Neuronal stem cell (in vitro differentiated cells): Measurements from ENCODE around the gene RMND5B.

Experiments used
- DNase-seq: peaks from one replicate; pipeline ENCODE4 v3.0.0-alpha.2; 2013; ENCODE audit warnings: low spot score
- H2AFZ ChIP-seq: one replicate; pipeline ENCODE4 v1.6.1; 2013; ENCODE audit warnings: mild to moderate bottlenecking, low read length, inconsistent platforms
- H2AK5ac ChIP-seq: 2 replicates; pipeline ENCODE4 v1.6.1; 2013; ENCODE audit warnings: low read depth, mild to moderate bottlenecking, inconsistent platforms, low read length, moderate library complexity, mixed read lengths
- H2BK120ac ChIP-seq: 2 replicates; pipeline ENCODE4 v1.6.1; 2013; ENCODE audit warnings: low read depth, mild to moderate bottlenecking, inconsistent platforms, low read length, moderate library complexity, mixed read lengths
- H2BK12ac ChIP-seq: one replicate; pipeline ENCODE4 v1.6.1; 2013; ENCODE audit warnings: low read length, inconsistent platforms
- H2BK15ac ChIP-seq: 2 replicates; pipeline ENCODE4 v1.6.1; 2013; ENCODE audit warnings: mild to moderate bottlenecking, low read length, inconsistent platforms, mixed read lengths
- H2BK5ac ChIP-seq: one replicate; pipeline ENCODE4 v1.6.1; 2013; ENCODE audit warnings: inconsistent platforms, mild to moderate bottlenecking, low read length, moderate library complexity
- H3K14ac ChIP-seq: one replicate; pipeline ENCODE4 v1.6.1; 2013; ENCODE audit warnings: low read length, inconsistent platforms
- H3K18ac ChIP-seq: 2 replicates; pipeline ENCODE4 v1.6.1; 2013; ENCODE audit warnings: low read length, inconsistent platforms
- H3K23ac ChIP-seq: 2 replicates; pipeline ENCODE4 v1.6.1; 2013; ENCODE audit warnings: low read depth, mild to moderate bottlenecking, mixed read lengths, low read length, inconsistent platforms; ENCODE audit not compliant: poor library complexity
- H3K27ac ChIP-seq: replicated peaks from 3 replicates; pipeline ENCODE4 v1.5.1; 2013; ENCODE audit warnings: low read length, inconsistent platforms
- H3K27me3 ChIP-seq, 3 experiments: 2 replicates each; pipeline ENCODE4 v1.6.1; 2013; ENCODE audit warnings: low read length in 3 of 3, mild to moderate bottlenecking in 2 of 3, inconsistent platforms in 1 of 3, low read depth in 1 of 3, mixed read lengths in 1 of 3, moderate library complexity in 1 of 3; ENCODE audit not compliant: control insufficient read depth in 3 of 3, insufficient read depth in 3 of 3
- H3K36me3 ChIP-seq, 2 donors: replicated peaks in 1 of 2; 2 replicates each; pipeline ENCODE4 v1.6.1; 2013; ENCODE audit warnings: low read length in 2 of 2; ENCODE audit not compliant: control insufficient read depth in 2 of 2, insufficient read depth in 2 of 2
- H3K4ac ChIP-seq: 2 replicates; pipeline ENCODE4 v1.6.1; 2013; ENCODE audit warnings: inconsistent platforms, mild to moderate bottlenecking, low read length, moderate library complexity
- H3K4me1 ChIP-seq, 2 donors: 1 replicate in 1 of 2; 2 replicates in 1 of 2; pipeline ENCODE4 v1.6.1; 2013; ENCODE audit warnings: low read length in 2 of 2, low read depth in 1 of 2; ENCODE audit not compliant: control insufficient read depth in 2 of 2, insufficient read depth in 1 of 2
- H3K4me2 ChIP-seq: one replicate; pipeline ENCODE4 v1.6.1; 2013; ENCODE audit warnings: mild to moderate bottlenecking, low read length, inconsistent platforms; ENCODE audit not compliant: insufficient read depth, poor library complexity, severe bottlenecking
- H3K4me3 ChIP-seq, 2 donors: 2 replicates each; pipeline ENCODE4 v1.5.1; 2013; ENCODE audit warnings: low read length in 2 of 2, mild to moderate bottlenecking in 2 of 2, inconsistent platforms in 1 of 2, moderate library complexity in 1 of 2
- H3K79me1 ChIP-seq: one replicate; pipeline ENCODE4 v1.6.1; 2013; ENCODE audit warnings: low read depth, mild to moderate bottlenecking, inconsistent platforms, low read length, moderate library complexity
- H3K9ac ChIP-seq: one replicate; pipeline ENCODE4 v1.6.1; 2013; ENCODE audit warnings: mild to moderate bottlenecking, low read depth, low read length, inconsistent platforms; ENCODE audit not compliant: poor library complexity
- H3K9me3 ChIP-seq, 2 donors: replicated peaks in 1 of 2; 2 replicates each; pipeline versions ENCODE3 to v1.6.1; 2013; ENCODE audit warnings: low read length in 2 of 2, mild to moderate bottlenecking in 2 of 2, inconsistent platforms in 1 of 2, low read depth in 1 of 2, mixed read lengths in 1 of 2, moderate library complexity in 1 of 2; ENCODE audit not compliant: control insufficient read depth in 2 of 2, insufficient read depth in 1 of 2
- H4K8ac ChIP-seq: one replicate; pipeline ENCODE4 v1.6.1; 2013; ENCODE audit warnings: low read depth, mild to moderate bottlenecking, inconsistent platforms, low read length, moderate library complexity
- H4K91ac ChIP-seq: one replicate; pipeline ENCODE4 v1.6.1; 2013; ENCODE audit warnings: low read length, low read depth, mild to moderate bottlenecking, inconsistent platforms; ENCODE audit not compliant: poor library complexity
- WGBS, 2 donors: extraction: QIAGEN DNeasy Blood & Tissue Kit; methylation state at CpG; one replicate each; pipeline ENCODE4 v1.1.7; 2013; ENCODE audit warnings: missing lambda C conversion rate in 2 of 2, mixed read lengths in 1 of 2; ENCODE audit not compliant: insufficient read length in 2 of 2, insufficient replicate concordance in 1 of 2; ENCODE audit errors: extremely low coverage in 2 of 2; 5-methylcytosine and 5-hydroxymethylcytosine counted together

RMND5B gene

DNA sequence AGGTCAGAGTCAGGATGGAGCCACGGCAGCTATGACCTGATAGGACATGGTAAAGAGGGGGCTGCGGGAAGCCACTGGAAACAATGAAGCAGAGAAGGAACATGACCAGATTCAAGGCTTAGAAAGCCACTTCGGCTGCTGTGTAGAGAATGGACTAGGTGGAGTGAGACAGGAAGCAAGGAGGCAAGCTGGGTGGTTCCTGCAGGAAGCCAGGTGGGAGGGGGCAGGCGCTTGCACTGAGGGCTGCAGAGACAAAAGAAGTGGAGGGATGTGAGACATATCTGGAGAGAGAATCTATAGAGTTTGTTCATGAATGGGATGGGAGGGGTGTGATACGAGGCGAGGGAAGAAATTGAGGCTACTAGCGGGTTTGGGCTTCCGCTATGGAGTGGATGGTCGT is 36.5 kb upstream of the RMND5B start:
- peaks cover 0 to 2% of the 10 kb centered on the region in 2 donors for H3K9me3 ChIP-seq
- WGBS, 2 donors: 100% methylated on average over 2 of the region's 9 CpGs; no CpG with 5 or more reads in 1 of the 2 donors
- H2AFZ ChIP-seq: no peak overlapping the region
- H3K27me3 ChIP-seq: no peaks in the 10 kb centered on the region
- no peak overlapping the region for H3K4me2 ChIP-seq
- peak overlapping the region; percentile 58 for H3K14ac ChIP-seq
- no peak overlapping the region for H2BK12ac ChIP-seq
- no peak overlapping the region for H4K8ac ChIP-seq
- H3K4me3 ChIP-seq: no peak overlapping the region
- H3K27ac ChIP-seq: no peak overlapping the region
- no peak overlapping the region for H3K4ac ChIP-seq
- no peak overlapping the region for H2BK5ac ChIP-seq
- H3K36me3 ChIP-seq: no peaks in the 10 kb centered on the region
- no peak overlapping the region for H3K23ac ChIP-seq
- H2BK120ac ChIP-seq: no peak overlapping the region
- H3K18ac ChIP-seq: peak overlapping the region; percentile 28
- H3K4me1 ChIP-seq: no peaks in the 10 kb centered on the region
- no peak overlapping the region for H4K91ac ChIP-seq
- H2BK15ac ChIP-seq: no peak overlapping the region
- H2AK5ac ChIP-seq: no peak overlapping the region
- no peak overlapping the region for H3K9ac ChIP-seq
- H3K79me1 ChIP-seq: no peaks in the 10 kb centered on the region
- no peak for DNase-seq

GRCh38 chr5:178098685-178099084 is 32.1 kb upstream of the RMND5B start:
- no peak overlapping the region for H3K23ac ChIP-seq
- no peak for DNase-seq
- no peak overlapping the region for H2AK5ac ChIP-seq
- no peak overlapping the region for H3K27ac ChIP-seq
- H3K9me3 ChIP-seq: peaks cover 0 to 2% of the 10 kb centered on the region in 2 donors
- H2AFZ ChIP-seq: no peak overlapping the region
- no peak overlapping the region for H3K4ac ChIP-seq
- H4K8ac ChIP-seq: no peak overlapping the region
- no peak overlapping the region for H2BK5ac ChIP-seq
- H2BK120ac ChIP-seq: no peak overlapping the region
- no peak overlapping the region for H2BK15ac ChIP-seq
- no peak overlapping the region for H2BK12ac ChIP-seq
- H3K4me2 ChIP-seq: no peak overlapping the region
- no peak overlapping the region for H3K4me3 ChIP-seq
- no peak overlapping the region for H3K18ac ChIP-seq
- no peaks in the 10 kb centered on the region for H3K4me1 ChIP-seq
- no peak overlapping the region for H3K14ac ChIP-seq
- no peak overlapping the region for H3K9ac ChIP-seq
- H3K79me1 ChIP-seq: no peaks in the 10 kb centered on the region
- H3K27me3 ChIP-seq: no peaks in the 10 kb centered on the region
- no peak overlapping the region for H4K91ac ChIP-seq
- no CpG with 5 or more reads among the region's 7 CpGs for WGBS, 2 donors
- no peaks in the 10 kb centered on the region for H3K36me3 ChIP-seq

DNA sequence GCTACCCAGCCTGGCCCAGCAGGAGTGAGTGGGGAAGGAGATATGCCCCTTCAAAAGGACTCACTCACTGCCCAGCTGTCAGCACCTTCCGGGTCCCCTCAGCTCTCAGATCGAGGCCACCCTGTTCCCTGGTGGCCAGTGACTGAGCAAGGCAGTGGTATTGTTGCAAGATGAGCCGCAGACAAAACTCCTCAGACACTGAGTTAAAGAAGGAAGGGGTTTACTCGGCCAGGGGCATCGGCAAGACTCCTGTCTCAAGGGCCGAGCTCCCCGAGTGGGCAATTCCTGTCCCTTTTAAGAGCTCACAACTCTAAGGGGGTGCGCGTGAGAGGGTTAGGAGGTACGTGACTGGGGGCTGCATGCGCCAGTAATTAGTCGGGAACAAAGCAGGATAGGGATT is 27.2 kb upstream of the RMND5B start:
- Histone ChIP-seq H3K9ac (no peak overlapping the region), H3K18ac (no peak overlapping the region)
- no CpG with 5 or more reads among the region's 12 CpGs for WGBS, 2 donors

GRCh38 chr5:178104492-178104891 is 26.3 kb upstream of the RMND5B start:
- no CpG with 5 or more reads among the region's 5 CpGs for WGBS, 2 donors
- no peak overlapping the region for H3K23ac ChIP-seq
- no peak overlapping the region for H2BK12ac ChIP-seq

More for the DNA sequence above, 27.2 kb upstream of the RMND5B start:
- Histone ChIP-seq H3K4me2 (no peak overlapping the region), H3K36me3 (no peaks in the 10 kb centered on the region), H2BK120ac (no peak overlapping the region), H3K4me3 (no peak overlapping the region), H2BK15ac (no peak overlapping the region), H2AK5ac (peak overlapping the region; percentile 13), H3K9me3 (no peaks in the 10 kb centered on the region), H2AFZ (no peak overlapping the region), H3K4me1 (peaks cover 5% of the 10 kb centered on the region in 2 donors), H2BK5ac (no peak overlapping the region), H2BK12ac (no peak overlapping the region), H3K27ac (no peak overlapping the region), H3K4ac (no peak overlapping the region), H4K91ac (no peak overlapping the region), H3K23ac (no peak overlapping the region), H3K79me1 (no peaks in the 10 kb centered on the region), H3K14ac (no peak overlapping the region), H4K8ac (no peak overlapping the region), H3K27me3 (no peaks in the 10 kb centered on the region)
- no peak for DNase-seq

More at GRCh38 chr5:178104492-178104891, 26.3 kb upstream of the RMND5B start:
- Histone ChIP-seq H3K79me1 (no peaks in the 10 kb centered on the region), H3K14ac (no peak overlapping the region), H3K4me3 (no peak overlapping the region), H3K9ac (no peak overlapping the region), H3K4ac (no peak overlapping the region), H2AK5ac (no peak overlapping the region), H3K36me3 (no peaks in the 10 kb centered on the region), H3K27me3 (no peaks in the 10 kb centered on the region), H2AFZ (no peak overlapping the region), H3K4me1 (peaks cover 5% of the 10 kb centered on the region in 2 donors), H3K9me3 (no peaks in the 10 kb centered on the region), H3K18ac (no peak overlapping the region), H2BK5ac (no peak overlapping the region), H2BK15ac (no peak overlapping the region), H3K4me2 (no peak overlapping the region), H4K8ac (no peak overlapping the region), H4K91ac (no peak overlapping the region), H3K27ac (no peak overlapping the region), H2BK120ac (no peak overlapping the region)
- no peak for DNase-seq
